IMR-90 (cell line): ENCODE results near the gene CREB3L1. TPM values are rescaled to one million over a fixed set of nuclear protein-coding genes. Genes with fewer than 3 reads are reported as not detected.

Source experiments
- ATAC-seq: fragments of 200-7000 bp; cut with Tn5 transposase; 2 replicates; pipeline ENCODE4 v1.9.1; 2020; ENCODE audit warnings: low read depth, mild to moderate bottlenecking, moderate library complexity
- BruUV-seq: library from RNA; stranded (reverse); fragments of 400-500 nt; replicated peaks from 2 replicates; lab custom pipeline; 2021; lab: Mats Ljungman, UMichigan
- CTCF ChIA-PET: fragments of 300-600 bp; formaldehyde crosslinking; extraction: SDS; loops from one replicate; lab custom pipeline; 2021; ENCODE audit warnings: antibody characterized with exemption; lab: Yijun Ruan, JAX
- POLR2A ChIA-PET: fragments of 300-600 bp; sonication (Branson Sonifier 250); formaldehyde crosslinking; loops from one replicate; lab custom pipeline; 2022; ENCODE audit warnings: antibody characterized with exemption; ENCODE audit not compliant: unreplicated experiment; lab: Charles Lee
- DNase-seq: peaks from one replicate; pipeline ENCODE4 v3.0.0; 2013
- H2AFZ ChIP-seq: replicated peaks from 2 replicates; pipeline ENCODE3; 2013; ENCODE audit warnings: low read length, mild to moderate bottlenecking; ENCODE audit not compliant: poor library complexity
- H2AK5ac ChIP-seq: 2 replicates; pipeline ENCODE4 v1.6.1; 2013; ENCODE audit warnings: low read depth, low read length, inconsistent platforms
- H2AK9ac ChIP-seq: replicated peaks from 2 replicates; pipeline ENCODE3; 2013; ENCODE audit warnings: mild to moderate bottlenecking, low read depth, low read length, moderate library complexity; ENCODE audit not compliant: poor library complexity
- H2BK120ac ChIP-seq: 2 replicates; pipeline ENCODE4 v1.6.1; 2013; ENCODE audit warnings: low read depth, low read length, inconsistent platforms
- H2BK15ac ChIP-seq: 3 replicates; pipeline ENCODE4 v1.6.1; 2013; ENCODE audit warnings: low read depth, low read length, inconsistent platforms
- H2BK20ac ChIP-seq: 2 replicates; pipeline ENCODE4 v1.6.1; 2013; ENCODE audit warnings: low read depth, mild to moderate bottlenecking, inconsistent platforms, low read length, moderate library complexity
- H2BK5ac ChIP-seq: 2 replicates; pipeline ENCODE4 v1.6.1; 2013; ENCODE audit warnings: mild to moderate bottlenecking, low read depth, low read length, inconsistent platforms; ENCODE audit not compliant: poor library complexity, severe bottlenecking
- H3K14ac ChIP-seq: replicated peaks from 2 replicates; pipeline ENCODE4 v1.6.1; 2013; ENCODE audit warnings: low read depth, low read length, inconsistent platforms
- H3K18ac ChIP-seq: 2 replicates; pipeline ENCODE4 v1.6.1; 2013; ENCODE audit warnings: low read depth, low read length, control low read depth
- H3K23ac ChIP-seq: 2 replicates; pipeline ENCODE4 v1.6.1; 2013; ENCODE audit warnings: low read depth, low read length, inconsistent platforms
- H3K27ac ChIP-seq: 2 replicates; pipeline ENCODE4 v1.5.1; 2013; ENCODE audit warnings: mild to moderate bottlenecking, control low read depth, low read length; ENCODE audit not compliant: insufficient read depth
- H3K27me3 ChIP-seq: 2 replicates; pipeline ENCODE4 v1.6.1; 2013; ENCODE audit warnings: low read length; ENCODE audit not compliant: control insufficient read depth, insufficient read depth
- H3K36me3 ChIP-seq: 2 replicates; pipeline ENCODE4 v1.6.1; 2013; ENCODE audit warnings: low read length, mixed read lengths; ENCODE audit not compliant: control insufficient read depth, insufficient read depth
- H3K4ac ChIP-seq: 2 replicates; pipeline ENCODE4 v1.6.1; 2013; ENCODE audit warnings: low read depth, low read length, inconsistent platforms
- H3K4me1 ChIP-seq: 2 replicates; pipeline ENCODE4 v1.6.1; 2013; ENCODE audit warnings: low read length, mixed read lengths; ENCODE audit not compliant: control insufficient read depth, insufficient read depth
- H3K4me2 ChIP-seq: 2 replicates; pipeline ENCODE4 v1.6.1; 2013; ENCODE audit warnings: low read depth, mild to moderate bottlenecking, control low read depth, low read length, moderate library complexity
- H3K4me3 ChIP-seq: 2 replicates; pipeline ENCODE4 v1.5.1; 2013; ENCODE audit warnings: low read depth, mild to moderate bottlenecking, control low read depth, low read length, moderate library complexity; ENCODE audit not compliant: insufficient read depth
- H3K56ac ChIP-seq: 2 replicates; pipeline ENCODE4 v1.6.1; 2013; ENCODE audit warnings: low read length, inconsistent platforms; ENCODE audit not compliant: insufficient read depth; ENCODE audit errors: extremely low read depth
- H3K79me1 ChIP-seq, 2 experiments: 2 replicates each; pipeline ENCODE4 v1.6.1; 2013; ENCODE audit warnings: low read length in 2 of 2, inconsistent platforms in 1 of 2, low read depth in 1 of 2
- H3K9ac ChIP-seq: 2 replicates; pipeline ENCODE4 v1.6.1; 2013; ENCODE audit warnings: low read depth, low read length, control low read depth
- H3K9me1 ChIP-seq: 2 replicates; pipeline ENCODE4 v1.6.1; 2013; ENCODE audit warnings: low read length, inconsistent platforms; ENCODE audit not compliant: insufficient read depth
- H3K9me3 ChIP-seq: 2 replicates; pipeline ENCODE4 v1.6.1; 2013; ENCODE audit warnings: low read length; ENCODE audit not compliant: control insufficient read depth, insufficient read depth
- H4K20me1 ChIP-seq: 2 replicates; pipeline ENCODE4 v1.6.1; 2013; ENCODE audit warnings: low read length, inconsistent platforms; ENCODE audit not compliant: insufficient read depth
- H4K5ac ChIP-seq: 2 replicates; pipeline ENCODE4 v1.6.1; 2013; ENCODE audit warnings: mild to moderate bottlenecking, low read depth, low read length, control low read depth
- H4K8ac ChIP-seq, 2 experiments: 2 replicates each; pipeline ENCODE4 v1.6.1; 2013; ENCODE audit warnings: low read depth in 2 of 2, low read length in 2 of 2, control low read depth in 1 of 2, inconsistent platforms in 1 of 2
- H4K91ac ChIP-seq: 2 replicates; pipeline ENCODE4 v1.6.1; 2013; ENCODE audit warnings: low read depth, low read length, inconsistent platforms; ENCODE audit not compliant: insufficient read depth
- BHLHE40 ChIP-seq: fragments of 150-350 bp; IDR thresholded peaks from 2 replicates; pipeline ENCODE4 v1.6.1; 2016; ENCODE audit warnings: mild to moderate bottlenecking, low read depth, low read length
- ELK1 ChIP-seq: fragments of 150-350 bp; IDR thresholded peaks from 2 replicates; pipeline ENCODE4 v1.6.1; 2016; ENCODE audit warnings: low read depth, mild to moderate bottlenecking, low read length, moderate library complexity, borderline replicate concordance
- FOS ChIP-seq: fragments of 150-350 bp; IDR thresholded peaks from 2 replicates; pipeline ENCODE4 v1.6.1; 2016; ENCODE audit warnings: low read depth, low read length
- MAFK ChIP-seq: IDR thresholded peaks from 2 replicates; pipeline ENCODE4 v1.6.1; 2012; ENCODE audit warnings: low read depth, low read length, improper control_type of control experiment
- MXI1 ChIP-seq: IDR thresholded peaks from 2 replicates; pipeline ENCODE4 v1.6.1; 2012; ENCODE audit warnings: low read depth, mild to moderate bottlenecking, low read length, moderate library complexity, borderline replicate concordance
- NFE2L2 ChIP-seq: fragments of 150-350 bp; IDR thresholded peaks from 2 replicates; pipeline ENCODE4 v1.6.1; 2016; ENCODE audit warnings: low read depth, mild to moderate bottlenecking, low read length
- RCOR1 ChIP-seq: IDR thresholded peaks from 2 replicates; pipeline ENCODE4 v1.6.1; 2012; ENCODE audit warnings: mild to moderate bottlenecking, low read length, improper control_type of control experiment; ENCODE audit not compliant: insufficient replicate concordance
- WGBS, 2 experiments: methylation state at CpG; one replicate each; pipeline versions ENCODE4 v1.1.5 to v1.1.7; 2013; ENCODE audit warnings: missing lambda C conversion rate in 2 of 2; ENCODE audit not compliant: insufficient read length in 1 of 2; ENCODE audit errors: extremely low coverage in 2 of 2; 5-methylcytosine and 5-hydroxymethylcytosine counted together
- dilution Hi-C: fragments of 300-500 bp; cut with HindIII; formaldehyde crosslinking; loops from one replicate; pipeline ENCODE4 v1.14.3; 2018; ENCODE audit warnings: low sequenced_read_pairs; ENCODE audit not compliant: unreplicated experiment
- in situ Hi-C: fragments of 300-500 bp; cut with MboI; formaldehyde crosslinking; loops from 3 replicates; pipeline ENCODE4 v1.14.3; 2019; ENCODE audit warnings: low sequenced_read_pairs, inconsistent platforms, mixed read lengths
- intact Hi-C: fragments of 100-400 bp; cut with micrococcal nuclease; formaldehyde crosslinking; loops from 2 replicates; pipeline ENCODE4 v1.10.0; 2022
- polyA plus RNA-seq, 3 experiments: library from polyadenylated mRNA; depleted of rRNA; stranded (reverse); fragments of >200 nt; gene quantifications; 2 replicates each; pipeline ENCODE4 v1.2.3, GENCODE V29; 2012; ENCODE audit warnings: low replicate concordance in 1 of 3
- total RNA-seq: library from RNA; depleted of rRNA; stranded (reverse); fragments of >200 nt; gene quantifications from 2 replicates; pipeline ENCODE4 v1.2.3, GENCODE V29; 2012
- TF ChIP-seq, protein P1 (sequence below): fragments of 150-350 bp; IDR thresholded peaks from 2 replicates; pipeline ENCODE4 v1.6.1; 2017; ENCODE audit warnings: mild to moderate bottlenecking, antibody characterized with exemption, low read length, low read depth

CREB3L1 gene
- total and polyA plus RNA-seq, 2 of the 4 experiments (the other 2 are of a cell fraction) = 8.1 to 82.3 TPM

DNA sequence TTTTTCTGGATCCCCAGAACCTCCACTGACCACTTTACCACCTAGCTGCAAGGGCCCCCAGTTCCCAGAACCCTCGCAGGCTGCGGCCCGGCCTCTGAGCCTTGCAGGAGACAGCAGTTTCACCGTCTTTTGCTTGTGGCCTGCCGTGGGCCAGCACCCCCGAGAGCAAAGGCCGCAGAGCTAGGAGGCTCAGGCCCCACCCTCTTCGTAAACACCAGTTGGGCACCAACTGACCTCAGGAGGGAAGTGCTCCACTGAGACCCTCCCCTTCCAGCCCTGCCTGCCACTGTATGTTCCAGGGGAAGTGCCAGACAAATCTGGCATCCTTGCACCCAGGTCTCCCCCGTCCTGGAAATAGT lies 23.4 kb upstream of the CREB3L1 start:
- H2BK15ac ChIP-seq = no peak overlapping the region
- H2AFZ ChIP-seq = peak overlapping the region; percentile 54
- no peak overlapping the region for H3K4me3 ChIP-seq
- H3K4me1 ChIP-seq = peaks cover 13% of the 10 kb centered on the region
- H2BK5ac ChIP-seq = no peak overlapping the region
- H3K4ac ChIP-seq = no peak overlapping the region
- H3K79me1 ChIP-seq = peaks cover 0 to 20% of the 10 kb centered on the region in 2 experiments; a peak in 2 of 4 replicates
- H3K36me3 ChIP-seq = no peaks in the 10 kb centered on the region
- H3K23ac ChIP-seq = no peak overlapping the region
- peak overlapping the region in 1 of 2 experiments; percentile 45; a peak in 1 of 4 replicates for H4K8ac ChIP-seq
- ChIA-PET CTCF (no interaction called here), POLR2A (no interaction called here)
- dilution Hi-C loops = no loop called here
- no peak overlapping the region for H3K4me2 ChIP-seq
- H3K9me3 ChIP-seq = no peaks in the 10 kb centered on the region
- no peak overlapping the region for H3K9ac ChIP-seq
- DNase-seq = no peak
- no peak for ATAC-seq
- no peak overlapping the region for H2BK20ac ChIP-seq
- no peak overlapping the region for H3K27ac ChIP-seq
- no peaks in the 10 kb centered on the region for H4K20me1 ChIP-seq
- H3K9me1 ChIP-seq = peaks cover 20% of the 10 kb centered on the region
- intact Hi-C loops = no loop called here
- no peak overlapping the region; the same call in 1 of the 2 replicates for H2BK120ac ChIP-seq
- H3K14ac ChIP-seq = no peak overlapping the region
- no peak overlapping the region for H4K5ac ChIP-seq
- H3K56ac ChIP-seq = no peak overlapping the region
- no peak overlapping the region for H4K91ac ChIP-seq
- H3K27me3 ChIP-seq = no peaks in the 10 kb centered on the region
- no peak overlapping the region for H2AK9ac ChIP-seq
- BruUV-seq = no TSS peak
- no peak overlapping the region for H2AK5ac ChIP-seq
- in situ Hi-C loops = no loop called here
- no peak overlapping the region for H3K18ac ChIP-seq
- 76% methylated on average over 6 of the region's 9 CpGs; no CpG with 5 or more reads in 1 of the 2 experiments for WGBS, 2 experiments
- no peak for TF ChIP-seq MAFK
- TF ChIP-seq RCOR1 = no peak
- TF ChIP-seq FOS = no peak
- no peak for TF ChIP-seq ELK1
- TF ChIP-seq, protein P1, sequence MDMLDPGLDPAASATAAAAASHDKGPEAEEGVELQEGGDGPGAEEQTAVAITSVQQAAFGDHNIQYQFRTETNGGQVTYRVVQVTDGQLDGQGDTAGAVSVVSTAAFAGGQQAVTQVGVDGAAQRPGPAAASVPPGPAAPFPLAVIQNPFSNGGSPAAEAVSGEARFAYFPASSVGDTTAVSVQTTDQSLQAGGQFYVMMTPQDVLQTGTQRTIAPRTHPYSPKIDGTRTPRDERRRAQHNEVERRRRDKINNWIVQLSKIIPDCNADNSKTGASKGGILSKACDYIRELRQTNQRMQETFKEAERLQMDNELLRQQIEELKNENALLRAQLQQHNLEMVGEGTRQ = no peak
- TF ChIP-seq BHLHE40 = no peak
- no peak for TF ChIP-seq MXI1
- no peak for TF ChIP-seq NFE2L2
